Esophagus mucosa (tissue), 1 donor: ENCODE results near the gene MOB3C. TPM values are rescaled to one million over a fixed set of nuclear protein-coding genes. Genes with fewer than 3 reads are reported as not detected.

Experiments used
- ATAC-seq: fragments of 200-7000 bp; cut with Tn5 transposase; one replicate; pipeline ENCODE4 v1.9.1; 2020
- total RNA-seq: library from RNA; stranded (reverse); gene quantifications from one replicate; pipeline ENCODE4 v1.2.4, GENCODE V29; 2023
- donor health status: DM: yes; HTN: yes; CAD: no.

MOB3C gene
- total RNA-seq, 1 donor from 2014 or later: 13.9 TPM

GRCh38 chr1:46637444-46638083 lies 21.0 kb upstream of the MOB3C start:
- ATAC-seq: no peak

GRCh38 chr1:46635205-46635604 lies 18.6 kb upstream of the MOB3C start:
- ATAC-seq: no peak

GRCh38 chr1:46630719-46631118 lies 14.1 kb upstream of the MOB3C start:
- no peak for ATAC-seq

- no peak for ATAC-seq
Observed at GRCh38 chr1:46623743-46624644, 7.4 kb upstream of the MOB3C start.

GRCh38 chr1:46622344-46622743 lies 5.7 kb upstream of the MOB3C start:
- peak; percentile 49 for ATAC-seq

- ATAC-seq: no peak
Observed at GRCh38 chr1:46621930-46622329, 5.3 kb upstream of the MOB3C start.

- ATAC-seq: no peak
Observed at GRCh38 chr1:46619656-46620258, 3.1 kb upstream of the MOB3C start.

GRCh38 chr1:46618754-46619415 lies 2.3 kb upstream of the MOB3C start:
- no peak for ATAC-seq

GRCh38 chr1:46617833-46618232 lies 1.2 kb upstream of the MOB3C start:
- ATAC-seq: no peak

- peak; percentile 13 for ATAC-seq
Observed at GRCh38 chr1:46617108-46617800, 643 bp upstream of the MOB3C start.

GRCh38 chr1:46615735-46616134 lies 876 bp downstream of the MOB3C start:
- no peak for ATAC-seq

GRCh38 chr1:46615088-46615487 lies 1.5 kb downstream of the MOB3C start:
- no peak for ATAC-seq

GRCh38 chr1:46614604-46614984 lies 2.0 kb downstream of the MOB3C start:
- ATAC-seq: no peak

- peak; percentile 51 for ATAC-seq
Observed at GRCh38 chr1:46613661-46614603, 2.7 kb downstream of the MOB3C start.

GRCh38 chr1:46612937-46613660 lies 3.5 kb downstream of the MOB3C start:
- ATAC-seq: peak; percentile 18

GRCh38 chr1:46611691-46612221 lies 4.9 kb downstream of the MOB3C start:
- peak; percentile 93 for ATAC-seq

- no peak for ATAC-seq
Observed at GRCh38 chr1:46607345-46608130, 9.1 kb downstream of the MOB3C start.

- no peak for ATAC-seq
Observed at GRCh38 chr1:46606255-46606965, 10.2 kb downstream of the MOB3C start.

GRCh38 chr1:46605232-46605631 lies 11.4 kb downstream of the MOB3C start:
- ATAC-seq: no peak
